TTC549 (cell line): ENCODE results near the gene SPON2.

ENCODE experiments used
- FAIRE-seq: peaks from 2 replicates; lab custom pipeline; 2012; peaks lifted over from hg19 to GRCh38; lab: Jason Lieb, UNC

Gene SPON2

DNA sequence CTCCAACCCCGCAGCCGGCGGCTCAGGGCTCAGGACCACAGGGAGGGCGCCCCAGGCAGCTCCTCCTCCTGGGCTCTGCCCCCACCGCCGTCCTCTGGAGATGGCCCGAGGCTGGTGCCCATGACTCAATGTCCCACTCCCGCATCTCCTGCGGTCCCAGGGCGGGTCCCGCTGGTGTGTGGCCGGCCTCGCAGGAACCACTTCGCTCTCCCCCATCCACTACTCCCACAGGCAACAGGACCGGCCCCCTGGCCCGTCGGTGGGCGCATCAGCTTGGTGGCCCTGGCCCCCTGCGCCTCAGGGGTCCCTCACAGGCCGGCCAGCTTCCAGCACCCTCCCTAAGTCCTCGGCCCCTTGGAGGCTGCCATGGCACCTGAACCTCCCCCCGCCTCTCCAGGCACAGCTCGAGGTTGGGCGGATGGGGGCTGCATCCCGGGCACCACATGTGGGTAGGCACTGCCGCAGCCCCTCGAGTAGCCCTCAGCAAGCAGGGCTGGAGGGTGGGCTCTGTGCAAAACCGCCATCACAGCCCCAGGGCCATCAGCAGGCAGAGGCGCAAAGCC lies 22.8 kb upstream of the SPON2 start:
- no peak for FAIRE-seq

- no peak for FAIRE-seq
These were observed 21.9 kb upstream of the SPON2 start for GRCh38 chr4:1194010-1194900.

GRCh38 chr4:1193206-1194009 lies 21.0 kb upstream of the SPON2 start:
- no peak for FAIRE-seq

- no peak for FAIRE-seq
These were observed 20.3 kb upstream of the SPON2 start for GRCh38 chr4:1192493-1193205.

GRCh38 chr4:1192091-1192492 lies 19.7 kb upstream of the SPON2 start:
- no peak for FAIRE-seq

DNA sequence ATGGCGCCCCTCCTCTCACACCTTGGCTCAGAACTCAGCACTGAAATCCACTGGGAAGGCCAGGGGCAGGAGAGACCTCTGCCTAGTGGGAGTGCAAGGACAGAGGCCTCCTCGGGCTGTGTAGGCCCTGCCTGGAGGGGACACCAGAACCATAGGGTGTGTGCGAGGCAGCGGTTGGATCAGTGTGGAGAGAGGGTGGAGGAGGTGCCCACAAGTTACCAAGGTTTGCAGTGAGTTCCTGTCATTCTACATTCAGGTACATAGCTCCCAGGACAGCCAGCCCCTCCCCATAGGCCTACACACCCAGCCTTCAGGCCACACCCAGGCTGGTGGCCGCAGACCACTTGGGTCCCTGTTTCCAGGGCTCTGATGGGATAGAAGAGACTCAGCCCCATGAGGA lies 19.2 kb upstream of the SPON2 start:
- no peak for FAIRE-seq

DNA sequence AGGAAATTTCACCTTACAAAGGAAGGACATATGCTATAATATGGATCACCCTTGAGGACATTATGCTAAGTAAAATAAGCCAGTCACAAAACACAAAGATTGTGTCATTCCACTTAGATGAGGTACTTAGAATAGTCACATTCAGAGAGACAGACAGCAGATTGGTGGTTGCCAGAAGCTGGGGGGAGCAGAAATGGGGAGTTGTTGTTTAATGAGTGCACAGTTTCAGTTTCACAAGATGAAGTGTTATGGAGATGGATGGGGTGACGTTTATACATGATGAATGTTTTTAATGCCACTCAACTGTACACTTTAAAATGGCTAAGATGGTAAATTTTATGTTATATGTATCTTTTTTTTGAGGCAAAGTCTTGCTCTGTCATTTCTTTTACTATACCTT lies 14.8 kb upstream of the SPON2 start:
- FAIRE-seq = no peak

GRCh38 chr4:1183985-1184773 lies 11.8 kb upstream of the SPON2 start:
- FAIRE-seq = no peak

DNA sequence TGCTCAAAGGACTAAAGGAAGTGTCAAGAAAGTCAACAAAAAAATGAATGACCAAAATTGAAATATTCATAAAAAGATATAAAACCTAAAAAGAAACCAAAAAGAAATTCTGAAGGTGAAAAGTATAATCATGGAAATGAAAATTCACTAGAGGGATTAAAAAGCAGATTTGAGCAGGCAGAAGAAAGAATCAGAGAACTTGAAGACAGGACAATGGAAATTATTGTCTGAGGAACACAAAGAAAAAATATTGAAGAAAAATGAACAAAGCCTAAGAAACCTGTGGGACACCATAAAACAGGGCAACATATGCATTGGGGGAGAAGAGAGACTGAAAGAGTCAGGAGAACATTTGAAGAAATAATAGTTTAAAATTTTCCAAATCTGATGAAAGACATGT lies 9.9 kb upstream of the SPON2 start:
- FAIRE-seq = no peak

- FAIRE-seq = no peak
These were observed 8.3 kb upstream of the SPON2 start for GRCh38 chr4:1180663-1181062.

- no peak for FAIRE-seq
These were observed 7.6 kb upstream of the SPON2 start for GRCh38 chr4:1179976-1180375.

GRCh38 chr4:1179089-1179441 lies 6.7 kb upstream of the SPON2 start:
- FAIRE-seq = no peak

DNA sequence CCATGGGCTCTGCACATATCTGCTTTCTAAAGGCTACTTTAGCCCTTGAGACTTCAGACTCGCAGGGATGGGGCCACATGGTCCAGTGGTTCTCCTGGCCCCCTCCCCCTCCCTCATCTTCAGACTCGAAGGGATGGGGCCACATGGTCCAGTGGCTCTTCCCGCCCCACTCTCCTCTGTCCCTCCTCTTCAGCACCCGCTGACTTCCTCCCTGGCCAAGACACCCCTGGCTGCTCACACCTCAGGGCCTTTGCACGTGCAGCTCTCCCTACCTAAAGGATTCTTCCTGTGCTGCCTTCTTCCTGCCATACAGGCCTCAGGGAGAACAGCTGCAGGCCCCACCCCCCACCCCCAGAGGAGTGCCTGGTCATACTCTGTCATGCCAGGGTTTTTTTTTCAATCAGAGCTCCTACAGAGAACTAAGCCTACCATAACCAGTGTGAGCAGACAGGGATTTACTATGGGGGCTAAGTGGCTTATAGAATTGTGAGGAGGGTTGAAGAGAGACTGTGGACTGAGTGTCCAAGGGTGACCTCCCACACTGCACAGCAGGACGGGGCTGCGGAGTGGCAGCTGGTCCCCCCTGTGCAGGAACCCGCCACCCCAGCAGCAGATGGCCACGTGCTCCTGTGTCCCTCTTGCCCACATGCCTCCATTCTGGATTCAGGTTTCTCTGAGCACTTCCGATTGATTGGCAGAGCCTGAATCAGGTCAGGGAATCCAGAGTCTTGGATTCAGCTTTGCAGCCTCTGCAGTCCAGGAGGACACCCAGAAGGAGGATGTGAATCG lies 6.1 kb upstream of the SPON2 start:
- FAIRE-seq = no peak

DNA sequence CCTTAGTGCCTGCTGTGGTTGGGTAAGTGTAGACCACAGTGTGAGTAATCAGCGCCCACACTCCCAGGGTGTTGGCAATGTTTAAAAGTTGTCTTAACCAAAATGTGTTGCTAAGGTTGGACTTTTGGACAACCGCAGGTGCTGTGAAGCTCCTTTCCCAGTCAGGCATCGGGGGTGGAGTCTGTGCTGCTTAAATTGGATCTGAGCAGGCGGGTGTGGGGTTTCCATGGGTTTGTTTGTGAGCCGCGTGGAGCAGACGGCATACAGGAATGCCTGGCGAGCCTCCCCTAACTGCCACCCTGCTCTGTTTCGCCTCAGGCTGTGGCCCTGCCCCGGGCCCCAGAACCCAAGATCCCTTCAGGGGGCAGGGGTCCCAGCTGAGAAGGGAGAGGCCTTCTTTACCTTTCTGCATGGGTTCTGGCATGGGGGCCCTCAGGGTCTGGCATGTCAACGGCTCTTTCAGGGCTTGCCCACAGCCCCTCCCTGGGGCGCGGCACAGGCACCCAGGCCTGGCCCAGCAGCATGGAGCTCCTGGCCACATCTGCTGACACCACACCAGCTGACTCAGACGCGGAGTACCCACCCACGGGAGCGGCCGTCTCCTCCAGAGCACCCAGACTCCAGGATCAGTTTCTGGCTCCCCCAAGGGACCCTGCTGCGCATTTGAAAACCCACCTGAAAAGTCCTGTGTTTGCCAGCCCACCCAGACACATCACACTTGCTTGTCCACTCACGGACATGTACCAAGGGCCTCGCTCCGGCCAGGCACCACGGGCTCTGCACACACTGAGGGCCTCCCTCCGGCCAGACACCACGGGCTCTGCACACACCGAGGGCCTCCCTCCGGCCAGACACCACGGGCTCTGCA lies 5.1 kb upstream of the SPON2 start:
- FAIRE-seq = no peak

DNA sequence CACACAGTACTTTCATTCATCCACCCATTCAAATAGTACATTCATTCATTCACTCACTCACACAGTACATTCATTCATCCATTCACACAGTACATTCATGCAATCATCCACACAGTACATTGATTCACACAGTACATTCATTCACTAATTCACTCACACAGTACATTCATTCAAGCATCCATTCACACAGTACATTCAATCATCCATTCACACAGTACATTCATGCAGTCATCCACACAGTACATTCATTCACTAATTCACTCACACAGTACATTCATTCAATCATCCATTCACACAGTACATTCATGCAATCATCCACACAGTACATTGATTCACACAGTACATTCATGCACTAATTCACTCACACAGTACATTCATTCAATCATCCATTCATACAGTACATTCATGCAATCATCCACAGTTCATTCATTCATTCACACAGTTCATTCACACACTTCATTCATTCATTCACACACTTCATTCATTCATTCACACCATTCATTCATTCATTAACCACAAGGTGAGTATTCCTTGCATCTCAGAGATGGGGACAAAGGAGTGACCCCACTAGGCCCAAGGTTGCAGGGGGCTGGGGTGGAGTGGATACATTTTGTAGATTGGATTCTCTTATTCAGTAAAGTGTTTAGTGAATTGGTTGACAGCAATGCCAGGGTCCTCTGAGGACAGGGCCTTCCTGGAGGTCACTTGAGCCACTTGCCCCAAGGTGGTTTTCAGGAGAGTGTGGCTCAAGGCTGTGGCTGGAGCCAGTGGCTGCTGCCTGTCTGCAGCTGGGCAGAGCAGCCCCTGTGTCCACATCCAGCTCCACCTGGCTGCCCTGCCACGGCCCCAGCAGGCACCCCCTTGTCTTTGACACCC lies 4.3 kb upstream of the SPON2 start:
- no peak for FAIRE-seq

GRCh38 chr4:1175635-1176229 lies 3.3 kb upstream of the SPON2 start:
- no peak for FAIRE-seq

DNA sequence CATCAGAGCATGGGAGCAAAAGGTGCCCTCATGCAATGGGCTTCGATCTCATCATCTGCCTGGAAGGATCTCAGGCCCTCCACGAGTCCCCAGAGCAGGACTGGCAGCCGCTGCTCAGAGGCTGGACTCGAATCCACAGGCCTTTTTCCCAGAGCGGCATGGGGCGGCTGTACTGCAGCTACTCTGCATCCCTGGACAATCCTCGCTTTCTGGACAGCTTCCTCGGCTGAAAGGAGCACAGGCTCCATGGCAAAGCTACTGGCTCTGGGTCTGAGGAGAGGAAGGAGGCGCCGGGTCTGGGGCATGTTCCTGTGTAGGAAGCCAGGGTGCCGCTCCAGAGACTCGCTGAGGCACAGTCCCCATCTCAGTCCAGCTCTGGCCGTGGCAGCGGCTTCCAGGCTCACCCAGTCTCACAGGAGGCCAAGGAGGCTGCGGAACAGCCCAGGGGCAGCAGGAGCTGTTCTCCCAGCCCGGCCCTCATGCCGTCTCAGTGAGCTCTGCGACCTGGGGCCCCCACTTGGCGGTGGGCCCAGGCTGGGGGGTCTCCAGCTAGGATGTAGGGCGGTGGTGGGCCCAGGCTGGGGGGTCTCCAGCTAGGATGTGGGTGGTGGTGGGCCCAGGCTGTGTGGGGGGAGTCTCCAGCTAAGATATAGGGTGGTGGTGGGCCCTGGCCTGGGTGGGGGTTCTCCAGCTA lies 2.7 kb upstream of the SPON2 start:
- no peak for FAIRE-seq
